Measurements from ENCODE around the gene FBXO24. TPM values are rescaled to one million over a fixed set of nuclear protein-coding genes. Genes with fewer than 3 reads are reported as not detected.
"Not testable (repeated sequence)": the region's sequence is repeated elsewhere in the genome, so short reads cannot be mapped to it uniquely, and the experiment has no call there.

The FBXO24 gene, protein sequence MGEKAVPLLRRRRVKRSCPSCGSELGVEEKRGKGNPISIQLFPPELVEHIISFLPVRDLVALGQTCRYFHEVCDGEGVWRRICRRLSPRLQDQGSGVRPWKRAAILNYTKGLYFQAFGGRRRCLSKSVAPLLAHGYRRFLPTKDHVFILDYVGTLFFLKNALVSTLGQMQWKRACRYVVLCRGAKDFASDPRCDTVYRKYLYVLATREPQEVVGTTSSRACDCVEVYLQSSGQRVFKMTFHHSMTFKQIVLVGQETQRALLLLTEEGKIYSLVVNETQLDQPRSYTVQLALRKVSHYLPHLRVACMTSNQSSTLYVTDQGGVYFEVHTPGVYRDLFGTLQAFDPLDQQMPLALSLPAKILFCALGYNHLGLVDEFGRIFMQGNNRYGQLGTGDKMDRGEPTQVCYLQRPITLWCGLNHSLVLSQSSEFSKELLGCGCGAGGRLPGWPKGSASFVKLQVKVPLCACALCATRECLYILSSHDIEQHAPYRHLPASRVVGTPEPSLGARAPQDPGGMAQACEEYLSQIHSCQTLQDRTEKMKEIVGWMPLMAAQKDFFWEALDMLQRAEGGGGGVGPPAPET
- 0.13 and 0.55 TPM in 2 replicates for total RNA-seq (2014; rRNA removed; shearing (Covaris generic))
- polyA plus RNA-seq (2015; cell fraction: cytosol; rRNA removed): 1.9 and 3.2 TPM in 2 replicates
- polyA plus RNA-seq (2015; cell fraction: nucleus; rRNA removed): 4.4 and 8.3 TPM in 2 replicates

GRCh38 chr7:100586266-100587025 lies at the start of gene FBXO24:
TSS of gene FBXO24 (plus strand) at chr7:100586328. CDS start at chr7:100586626, 298 bp downstream.
- peak; percentile 100 for DNase-seq (ENCODE audit: low read depth, low spot score)
- in situ Hi-C loops (cut with HindIII; ENCODE audit: low pct_unique_long_range_greater_than_20kb, low sequenced_read_pairs): no loop called here

GRCh38 chr7:100536695-100537094 lies 49.4 kb upstream of the FBXO24 start:
- DNase-seq (ENCODE audit: low read depth, low spot score); in situ Hi-C loops (cut with HindIII; ENCODE audit: low pct_unique_long_range_greater_than_20kb, low sequenced_read_pairs): not testable (repeated sequence)

- in situ Hi-C loops (cut with HindIII; ENCODE audit: low pct_unique_long_range_greater_than_20kb, low sequenced_read_pairs): no loop called here
- DNase-seq (ENCODE audit: low read depth, low spot score): no peak
These were observed 47.8 kb upstream of the FBXO24 start for GRCh38 chr7:100538348-100538653.

GRCh38 chr7:100538654-100539435 lies 47.3 kb upstream of the FBXO24 start, which contains the start of gene AGFG2:
TSS of gene AGFG2 (plus strand) at chr7:100539203. CDS start at chr7:100539347, 144 bp downstream.
- in situ Hi-C loops (cut with HindIII; ENCODE audit: low pct_unique_long_range_greater_than_20kb, low sequenced_read_pairs): no loop called here
- peak; percentile 100 for DNase-seq (ENCODE audit: low read depth, low spot score)

GRCh38 chr7:100539436-100540006 lies 46.6 kb upstream of the FBXO24 start:
- in situ Hi-C loops (cut with HindIII; ENCODE audit: low pct_unique_long_range_greater_than_20kb, low sequenced_read_pairs): no loop called here
- DNase-seq (ENCODE audit: low read depth, low spot score): no peak

GRCh38 chr7:100540073-100540723 lies 45.9 kb upstream of the FBXO24 start:
- no peak for DNase-seq (ENCODE audit: low read depth, low spot score)
- in situ Hi-C loops (cut with HindIII; ENCODE audit: low pct_unique_long_range_greater_than_20kb, low sequenced_read_pairs): no loop called here

DNA sequence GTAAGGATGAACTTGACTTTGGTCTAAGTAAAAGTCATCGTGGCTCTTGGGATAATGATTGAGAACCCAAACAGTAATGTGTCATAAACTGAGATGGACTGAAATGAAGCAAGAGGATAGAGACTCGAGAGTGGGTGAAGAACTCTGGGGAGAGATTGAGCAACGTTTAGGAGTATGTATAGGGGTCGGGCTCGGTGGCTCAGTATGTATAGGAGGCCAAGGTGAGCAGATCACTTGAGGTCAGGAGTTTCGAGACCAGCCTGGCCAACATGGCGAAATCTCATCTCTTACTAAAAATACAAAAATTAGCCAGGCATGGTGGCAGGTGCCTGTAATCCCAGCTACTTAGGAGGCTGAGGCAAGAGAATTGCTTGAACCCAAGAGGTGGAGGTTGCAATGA lies 44.8 kb upstream of the FBXO24 start:
- in situ Hi-C loops (cut with HindIII; ENCODE audit: low pct_unique_long_range_greater_than_20kb, low sequenced_read_pairs); DNase-seq (ENCODE audit: low read depth, low spot score): not testable (repeated sequence)

GRCh38 chr7:100543586-100543985 lies 42.5 kb upstream of the FBXO24 start:
- in situ Hi-C loops (cut with HindIII; ENCODE audit: low pct_unique_long_range_greater_than_20kb, low sequenced_read_pairs): no loop called here
- DNase-seq (ENCODE audit: low read depth, low spot score): no peak

GRCh38 chr7:100544386-100544785 lies 41.7 kb upstream of the FBXO24 start:
- in situ Hi-C loops (cut with HindIII; ENCODE audit: low pct_unique_long_range_greater_than_20kb, low sequenced_read_pairs): no loop called here

DNA sequence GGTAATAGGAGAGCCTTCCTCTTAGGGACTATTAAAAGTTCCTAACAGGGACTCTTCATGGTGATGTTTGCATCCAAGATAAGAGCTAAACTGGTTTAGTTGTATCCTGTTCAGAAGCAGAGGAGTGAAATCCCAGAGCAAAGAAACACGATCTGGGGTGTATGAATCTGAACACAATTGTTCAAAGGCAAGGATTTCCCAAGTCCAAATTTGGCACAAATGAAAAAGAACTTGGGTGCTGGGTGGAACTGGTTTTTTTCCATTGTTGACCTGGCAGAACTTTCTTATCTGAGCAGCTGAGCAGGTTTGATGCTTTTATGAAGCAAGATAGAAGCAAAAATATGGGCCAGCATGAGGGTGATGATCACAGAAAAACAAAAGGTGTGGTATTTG lies 41.2 kb upstream of the FBXO24 start:
- in situ Hi-C loops (cut with HindIII; ENCODE audit: low pct_unique_long_range_greater_than_20kb, low sequenced_read_pairs): no loop called here
- DNase-seq (ENCODE audit: low read depth, low spot score): no peak

More at GRCh38 chr7:100544386-100544785, 41.7 kb upstream of the FBXO24 start:
- DNase-seq (ENCODE audit: low read depth, low spot score): no peak

GRCh38 chr7:100545360-100546128 lies 40.6 kb upstream of the FBXO24 start:
- in situ Hi-C loops (cut with HindIII; ENCODE audit: low pct_unique_long_range_greater_than_20kb, low sequenced_read_pairs): no loop called here
- peak; percentile 55 for DNase-seq (ENCODE audit: low read depth, low spot score)

DNA sequence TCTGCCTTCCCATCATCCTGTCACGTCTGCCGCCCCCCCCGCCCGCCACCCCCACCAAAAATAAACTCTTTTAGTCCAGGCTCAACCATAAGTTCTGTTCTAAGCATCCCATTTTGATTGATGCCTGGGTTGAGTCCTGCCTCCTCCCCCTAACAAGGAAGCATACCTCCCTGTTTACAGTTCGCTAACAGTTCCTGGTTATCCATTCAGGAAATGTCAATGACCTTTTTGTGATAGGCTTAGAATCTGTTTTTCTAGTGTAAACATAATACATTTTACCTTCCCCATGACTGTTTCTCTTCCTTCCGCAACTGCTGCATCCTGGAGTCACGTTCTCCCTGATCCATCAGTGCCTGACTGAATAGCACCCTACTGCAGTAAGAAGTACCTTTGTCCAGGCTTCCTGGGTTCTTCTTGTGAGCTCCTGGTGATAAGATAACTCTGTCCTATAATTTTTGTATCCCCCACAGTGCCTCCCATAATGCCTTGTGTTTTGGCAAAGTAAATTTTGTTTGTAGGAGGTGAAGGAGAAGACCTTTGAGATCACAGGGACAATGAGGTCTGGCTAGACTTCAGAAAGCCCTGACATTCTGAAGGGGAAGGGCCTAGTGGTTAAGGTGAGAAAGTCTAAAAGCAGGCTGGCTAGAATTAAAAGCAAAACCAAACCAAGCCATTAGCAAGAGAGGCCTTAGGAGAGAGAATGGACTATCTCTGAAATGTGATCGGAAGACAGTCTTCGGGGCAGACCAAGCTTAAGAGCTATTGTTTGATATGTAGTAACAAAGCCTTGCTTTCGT lies 39.8 kb upstream of the FBXO24 start:
- in situ Hi-C loops (cut with HindIII; ENCODE audit: low pct_unique_long_range_greater_than_20kb, low sequenced_read_pairs): no loop called here
- no peak for DNase-seq (ENCODE audit: low read depth, low spot score)

GRCh38 chr7:100546926-100547800 lies 39.0 kb upstream of the FBXO24 start:
- in situ Hi-C loops (cut with HindIII; ENCODE audit: low pct_unique_long_range_greater_than_20kb, low sequenced_read_pairs): no loop called here
- DNase-seq (ENCODE audit: low read depth, low spot score): no peak

DNA sequence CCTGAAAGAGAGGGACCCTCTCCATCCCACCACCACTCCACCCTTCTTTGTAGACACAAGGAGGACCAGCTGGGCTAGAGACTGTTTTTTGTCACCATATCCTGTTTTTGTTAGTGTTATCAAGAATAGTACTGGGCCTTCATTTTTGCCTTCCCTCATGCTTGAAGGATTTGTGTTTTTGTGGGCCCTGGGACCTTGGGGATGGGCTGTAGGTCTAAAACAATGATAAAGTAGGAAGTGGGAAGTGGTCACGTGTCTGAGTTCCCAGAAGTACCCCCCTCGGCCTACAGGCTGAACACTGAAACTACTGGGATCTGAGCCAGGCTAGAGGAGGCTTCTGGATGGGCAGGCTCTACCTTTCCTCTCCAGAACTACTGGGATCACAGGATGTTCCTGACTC lies 38.3 kb upstream of the FBXO24 start:
- DNase-seq (ENCODE audit: low read depth, low spot score): peak; percentile 58
- in situ Hi-C loops (cut with HindIII; ENCODE audit: low pct_unique_long_range_greater_than_20kb, low sequenced_read_pairs): no loop called here

All from SK-MEL-5 (cell line).